WERI-Rb-1 (cell line): ENCODE measurements around the gene C1QTNF12.

Experiments used
- DNase-seq: peaks from one replicate; pipeline ENCODE4 v3.0.0-alpha.2; 2020
- H3K27ac ChIP-seq: fragments of 250-450 bp; sonication (Bioruptor Pico); 2 replicates; pipeline ENCODE4 v1.5.1; 2020; ENCODE audit warnings: mild to moderate bottlenecking, moderate library complexity
- H3K27me3 ChIP-seq: fragments of 250-450 bp; sonication (Bioruptor Pico); 2 replicates; pipeline ENCODE4 v1.5.1; 2021; ENCODE audit warnings: mild to moderate bottlenecking, low read depth, moderate library complexity; ENCODE audit not compliant: insufficient read depth, severe bottlenecking
- H3K36me3 ChIP-seq: fragments of 250-450 bp; sonication (Bioruptor Pico); 2 replicates; pipeline ENCODE4 v1.5.1; 2020; ENCODE audit warnings: mild to moderate bottlenecking, moderate library complexity
- H3K4me3 ChIP-seq: 2 replicates; pipeline ENCODE4 v1.5.1; 2011; ENCODE audit warnings: low read depth, mild to moderate bottlenecking, control low read depth, low read length
- H3K9me3 ChIP-seq: fragments of 250-450 bp; sonication (Bioruptor Pico); 2 replicates; pipeline ENCODE4 v1.5.1; 2021; ENCODE audit warnings: mild to moderate bottlenecking, moderate library complexity; ENCODE audit not compliant: severe bottlenecking
- CTCF ChIP-seq: IDR thresholded peaks from 2 replicates; pipeline ENCODE4 v1.5.1; 2011; ENCODE audit warnings: low read depth, mild to moderate bottlenecking, control low read depth, inconsistent platforms, low read length

The C1QTNF12 gene

GRCh38 chr1:1231400-1232207, 14.9 kb downstream of the C1QTNF12 start, which contains the start of gene SDF4:
SDF4 (minus strand) TSS chr1:1232001; CDS start chr1:1228772, 3,229 bp downstream.
- no peak for TF ChIP-seq CTCF
- Histone ChIP-seq H3K27ac (peak within 1 kb of the TSS; percentile 96), H3K36me3 (peaks cover 40% of the 10 kb centered on the region)

GRCh38 chr1:1230656-1231399, 15.7 kb downstream of the C1QTNF12 start:
- H3K4me3 ChIP-seq: peak overlapping the region; percentile 95
- H3K27ac ChIP-seq: peak overlapping the region; percentile 96
- no peaks in the 10 kb centered on the region for H3K9me3 ChIP-seq
- no peak for TF ChIP-seq CTCF
- no peaks in the 10 kb centered on the region for H3K27me3 ChIP-seq
- peaks cover 46% of the 10 kb centered on the region for H3K36me3 ChIP-seq
- no peak for DNase-seq

More at GRCh38 chr1:1231400-1232207, 14.9 kb downstream of the C1QTNF12 start, which contains the start of gene SDF4:
- Histone ChIP-seq H3K27me3 (no peaks in the 10 kb centered on the region), H3K9me3 (no peaks in the 10 kb centered on the region), H3K4me3 (peak within 1 kb of the TSS; percentile 95)
- peak; percentile 96 for DNase-seq

- Histone ChIP-seq H3K4me3 (no peak overlapping the region), H3K27me3 (no peaks in the 10 kb centered on the region), H3K27ac (no peak overlapping the region), H3K36me3 (peaks cover 46% of the 10 kb centered on the region), H3K9me3 (no peaks in the 10 kb centered on the region)
- no peak for DNase-seq
- no peak for TF ChIP-seq CTCF
These were observed 16.8 kb downstream of the C1QTNF12 start for GRCh38 chr1:1229770-1230169.

GRCh38 chr1:1228596-1229321, 17.8 kb downstream of the C1QTNF12 start:
- Histone ChIP-seq H3K4me3 (no peak overlapping the region), H3K9me3 (no peaks in the 10 kb centered on the region), H3K36me3 (peaks cover 38% of the 10 kb centered on the region), H3K27me3 (no peaks in the 10 kb centered on the region), H3K27ac (no peak overlapping the region)
- no peak for DNase-seq
- TF ChIP-seq CTCF: no peak

- no peaks in the 10 kb centered on the region for H3K27me3 ChIP-seq
- no peak for DNase-seq
- peaks cover 33% of the 10 kb centered on the region for H3K36me3 ChIP-seq
- no peaks in the 10 kb centered on the region for H3K9me3 ChIP-seq
- no peak overlapping the region for H3K4me3 ChIP-seq
- no peak overlapping the region for H3K27ac ChIP-seq
- no peak for TF ChIP-seq CTCF
These were observed 18.3 kb downstream of the C1QTNF12 start for GRCh38 chr1:1228187-1228586.
